ENCODE data around the gene TCF3.

DNA sequence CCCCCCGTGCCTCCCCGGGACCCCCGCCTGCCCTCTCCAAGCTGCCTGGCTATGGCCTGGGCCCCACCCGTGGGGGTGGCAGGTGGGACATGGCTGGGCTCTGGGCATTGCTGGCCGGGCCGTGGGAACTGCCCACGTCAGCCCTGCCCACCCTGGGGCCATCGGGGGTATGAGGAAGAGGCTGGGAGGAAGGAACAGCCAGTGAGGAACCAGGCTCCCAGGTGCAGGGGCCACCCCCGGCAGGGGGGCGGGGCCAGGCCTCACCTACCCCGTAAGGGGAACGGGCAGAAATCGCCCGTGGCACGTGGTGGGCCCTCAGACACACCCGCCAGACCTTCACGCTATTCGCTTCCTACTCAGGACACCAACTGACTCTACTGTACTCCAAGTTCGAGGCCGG, 22.4 kb downstream of the TCF3 start:
- TF ChIP-seq, protein P1, sequence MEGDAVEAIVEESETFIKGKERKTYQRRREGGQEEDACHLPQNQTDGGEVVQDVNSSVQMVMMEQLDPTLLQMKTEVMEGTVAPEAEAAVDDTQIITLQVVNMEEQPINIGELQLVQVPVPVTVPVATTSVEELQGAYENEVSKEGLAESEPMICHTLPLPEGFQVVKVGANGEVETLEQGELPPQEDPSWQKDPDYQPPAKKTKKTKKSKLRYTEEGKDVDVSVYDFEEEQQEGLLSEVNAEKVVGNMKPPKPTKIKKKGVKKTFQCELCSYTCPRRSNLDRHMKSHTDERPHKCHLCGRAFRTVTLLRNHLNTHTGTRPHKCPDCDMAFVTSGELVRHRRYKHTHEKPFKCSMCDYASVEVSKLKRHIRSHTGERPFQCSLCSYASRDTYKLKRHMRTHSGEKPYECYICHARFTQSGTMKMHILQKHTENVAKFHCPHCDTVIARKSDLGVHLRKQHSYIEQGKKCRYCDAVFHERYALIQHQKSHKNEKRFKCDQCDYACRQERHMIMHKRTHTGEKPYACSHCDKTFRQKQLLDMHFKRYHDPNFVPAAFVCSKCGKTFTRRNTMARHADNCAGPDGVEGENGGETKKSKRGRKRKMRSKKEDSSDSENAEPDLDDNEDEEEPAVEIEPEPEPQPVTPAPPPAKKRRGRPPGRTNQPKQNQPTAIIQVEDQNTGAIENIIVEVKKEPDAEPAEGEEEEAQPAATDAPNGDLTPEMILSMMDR (IDR thresholded peaks at IDR 0.05 in 2 of 3, conservative IDR thresholded peaks at IDR 0.05 in 1 of 3; ENCODE audit: borderline replicate concordance in 1 of 3, insufficient read depth in 1 of 3, low read depth in 2 of 3, low read length in 2 of 3) = no peak
- TF ChIP-seq POLR2A (IDR thresholded peaks at IDR 0.05; ENCODE audit: borderline replicate concordance, extremely low read depth, insufficient read depth, insufficient read length) = no peak
- TF ChIP-seq, protein P2, sequence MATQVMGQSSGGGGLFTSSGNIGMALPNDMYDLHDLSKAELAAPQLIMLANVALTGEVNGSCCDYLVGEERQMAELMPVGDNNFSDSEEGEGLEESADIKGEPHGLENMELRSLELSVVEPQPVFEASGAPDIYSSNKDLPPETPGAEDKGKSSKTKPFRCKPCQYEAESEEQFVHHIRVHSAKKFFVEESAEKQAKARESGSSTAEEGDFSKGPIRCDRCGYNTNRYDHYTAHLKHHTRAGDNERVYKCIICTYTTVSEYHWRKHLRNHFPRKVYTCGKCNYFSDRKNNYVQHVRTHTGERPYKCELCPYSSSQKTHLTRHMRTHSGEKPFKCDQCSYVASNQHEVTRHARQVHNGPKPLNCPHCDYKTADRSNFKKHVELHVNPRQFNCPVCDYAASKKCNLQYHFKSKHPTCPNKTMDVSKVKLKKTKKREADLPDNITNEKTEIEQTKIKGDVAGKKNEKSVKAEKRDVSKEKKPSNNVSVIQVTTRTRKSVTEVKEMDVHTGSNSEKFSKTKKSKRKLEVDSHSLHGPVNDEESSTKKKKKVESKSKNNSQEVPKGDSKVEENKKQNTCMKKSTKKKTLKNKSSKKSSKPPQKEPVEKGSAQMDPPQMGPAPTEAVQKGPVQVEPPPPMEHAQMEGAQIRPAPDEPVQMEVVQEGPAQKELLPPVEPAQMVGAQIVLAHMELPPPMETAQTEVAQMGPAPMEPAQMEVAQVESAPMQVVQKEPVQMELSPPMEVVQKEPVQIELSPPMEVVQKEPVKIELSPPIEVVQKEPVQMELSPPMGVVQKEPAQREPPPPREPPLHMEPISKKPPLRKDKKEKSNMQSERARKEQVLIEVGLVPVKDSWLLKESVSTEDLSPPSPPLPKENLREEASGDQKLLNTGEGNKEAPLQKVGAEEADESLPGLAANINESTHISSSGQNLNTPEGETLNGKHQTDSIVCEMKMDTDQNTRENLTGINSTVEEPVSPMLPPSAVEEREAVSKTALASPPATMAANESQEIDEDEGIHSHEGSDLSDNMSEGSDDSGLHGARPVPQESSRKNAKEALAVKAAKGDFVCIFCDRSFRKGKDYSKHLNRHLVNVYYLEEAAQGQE (IDR thresholded peaks at IDR 0.05; ENCODE audit: low read depth) = no peak

All from HCT116 (cell line).